HCT116 (cell line): Measurements from ENCODE around the gene PLCD3. TPM values are rescaled to one million over a fixed set of nuclear protein-coding genes. Genes with fewer than 3 reads are reported as not detected.

Experiments used
- ATAC-seq: fragments of 200-7000 bp; cut with Tn5 transposase; 2 replicates; pipeline ENCODE4 v1.9.1; 2020; ENCODE audit warnings: mild to moderate bottlenecking, moderate library complexity
- BruUV-seq: library from RNA; stranded (reverse); fragments of 400-500 nt; replicated peaks from 2 replicates; lab custom pipeline; 2021; lab: Mats Ljungman, UMichigan
- CTCF ChIA-PET: fragments of 300-600 bp; sonication (Branson Sonifier 250); formaldehyde crosslinking; loops from one replicate; lab custom pipeline; 2021; ENCODE audit warnings: antibody characterized with exemption; lab: Charles Lee
- POLR2A ChIA-PET: fragments of 300-600, 350-600 bp; sonication (Branson Sonifier 250); formaldehyde crosslinking; loops from one replicate; lab custom pipeline; 2021; ENCODE audit warnings: antibody characterized with exemption; lab: Charles Lee
- RAD21 ChIA-PET, 2 experiments: fragments of 300-600 bp; sonication (Branson Sonifier 250); formaldehyde crosslinking; loops; one replicate each; lab custom pipeline; 2023; ENCODE audit warnings: low total read pairs in 2 of 2; ENCODE audit not compliant: uncharacterized antibody in 2 of 2, unreplicated experiment in 2 of 2, low non-redundant PET in 1 of 2; lab: Charles Lee
- DNase-seq: peaks from one replicate; pipeline ENCODE4 v3.0.0-alpha.2; 2010; ENCODE audit warnings: low read depth, low spot score
- H2AFZ ChIP-seq: fragments of 200-600 bp; shearing (Covaris generic), sonication (generic); 2 replicates; pipeline ENCODE4 v1.6.1; 2017; ENCODE audit warnings: low read depth, mixed run types, mixed read lengths, antibody characterized with exemption, low read length; ENCODE audit not compliant: poor library complexity, severe bottlenecking
- H3K27ac ChIP-seq: 2 replicates; pipeline ENCODE4 v1.5.1; 2012; ENCODE audit warnings: low read depth, low read length
- H3K27me3 ChIP-seq: fragments of 200-600 bp; sonication (generic); 2 replicates; pipeline ENCODE4 v1.6.1; 2016; ENCODE audit warnings: mixed run types, low read length, mixed read lengths; ENCODE audit not compliant: insufficient read depth
- H3K36me3 ChIP-seq, 2 experiments: fragments of 200-500 bp in 1 of 2; fragments of 200-600 bp in 1 of 2; sonication (Bioruptor generic) in 1 of 2; sonication (generic) in 1 of 2; 2 replicates each; pipeline versions ENCODE4 v1.5.1 to v1.6.1; 2014 to 2016; ENCODE audit warnings: low read length in 2 of 2, inconsistent platforms in 1 of 2, mixed read lengths in 1 of 2, mixed run types in 1 of 2; ENCODE audit not compliant: insufficient read depth in 2 of 2, control insufficient read depth in 1 of 2
- H3K4me1 ChIP-seq, 2 experiments: fragments of 200-600 bp in 1 of 2; sonication (generic) in 1 of 2; 2 replicates each; pipeline versions ENCODE4 v1.5.1 to v1.6.1; 2012 to 2017; ENCODE audit warnings: low read length in 2 of 2, inconsistent platforms in 1 of 2, mild to moderate bottlenecking in 1 of 2, mixed read lengths in 1 of 2, mixed run types in 1 of 2, moderate library complexity in 1 of 2; ENCODE audit not compliant: insufficient read depth in 2 of 2, control insufficient read depth in 1 of 2
- H3K4me2 ChIP-seq: fragments of 200-600 bp; sonication (generic); 2 replicates; pipeline ENCODE4 v1.6.1; 2017; ENCODE audit warnings: mixed run types, low read length, mixed read lengths
- H3K4me3 ChIP-seq, 2 experiments: fragments of 200-600 bp in 1 of 2; sonication (generic) in 1 of 2; replicated peaks in 1 of 2; 2 replicates each; pipeline ENCODE4 v1.5.1; 2011 to 2016; ENCODE audit warnings: low read length in 2 of 2, control low read depth in 1 of 2, low read depth in 1 of 2, mild to moderate bottlenecking in 1 of 2, mixed read lengths in 1 of 2, mixed run types in 1 of 2
- H3K79me2 ChIP-seq: fragments of 200-600 bp; sonication (generic); 2 replicates; pipeline ENCODE4 v1.6.1; 2017; ENCODE audit warnings: mild to moderate bottlenecking, mixed run types, low read length, moderate library complexity, mixed read lengths; ENCODE audit not compliant: insufficient read depth
- H3K9ac ChIP-seq: fragments of 200-600 bp; sonication (generic); 2 replicates; pipeline ENCODE4 v1.6.1; 2016; ENCODE audit warnings: low read length, mixed read lengths
- H3K9me2 ChIP-seq: fragments of 200-600 bp; sonication (generic), shearing (Covaris generic); 2 replicates; pipeline ENCODE4 v1.6.1; 2017; ENCODE audit warnings: mixed run types, mild to moderate bottlenecking, moderate library complexity; ENCODE audit not compliant: insufficient read depth
- H3K9me3 ChIP-seq, 2 experiments: fragments of 200-500 bp in 1 of 2; fragments of 200-600 bp in 1 of 2; sonication (Bioruptor generic) in 1 of 2; sonication (generic) in 1 of 2; 2 replicates each; pipeline ENCODE4 v1.6.1; 2014 to 2017; ENCODE audit warnings: low read length in 2 of 2, mixed read lengths in 2 of 2, inconsistent platforms in 1 of 2, low read depth in 1 of 2, mild to moderate bottlenecking in 1 of 2, mixed run types in 1 of 2, moderate library complexity in 1 of 2; ENCODE audit not compliant: control insufficient read depth in 1 of 2, insufficient read depth in 1 of 2
- H4K20me1 ChIP-seq: fragments of 200-600 bp; sonication (generic), shearing (Covaris generic); 2 replicates; pipeline ENCODE4 v1.6.1; 2017; ENCODE audit warnings: mixed run types, mild to moderate bottlenecking, moderate library complexity; ENCODE audit not compliant: insufficient read depth
- CBX3 ChIP-seq: IDR thresholded peaks from 2 replicates; pipeline ENCODE4 v1.6.1; 2012; ENCODE audit warnings: low read depth
- CEBPB ChIP-seq: IDR thresholded peaks from 2 replicates; pipeline ENCODE4 v1.6.1; 2012; ENCODE audit warnings: low read depth
- ELF1 ChIP-seq: IDR thresholded peaks from 2 replicates; pipeline ENCODE4 v1.6.1; 2012; ENCODE audit warnings: low read depth, borderline replicate concordance
- EZH2 ChIP-seq: fragments of 200-600 bp; sonication (generic); IDR thresholded peaks from 2 replicates; pipeline ENCODE4 v1.6.1; 2017; ENCODE audit warnings: antibody characterized with exemption, mixed run types
- EZH2phosphoT487 ChIP-seq: fragments of 200-600 bp; IDR thresholded peaks from 2 replicates; pipeline ENCODE4 v1.6.1; 2018; ENCODE audit warnings: antibody characterized with exemption, borderline replicate concordance
- FOSL1 ChIP-seq: IDR thresholded peaks from 2 replicates; pipeline ENCODE4 v1.6.1; 2012; ENCODE audit warnings: low read depth
- JUND ChIP-seq: IDR thresholded peaks from 2 replicates; pipeline ENCODE4 v1.6.1; 2012
- POLR2A ChIP-seq: IDR thresholded peaks from 2 replicates; pipeline ENCODE4 v1.7.0; 2011; ENCODE audit warnings: borderline replicate concordance; ENCODE audit not compliant: insufficient read depth, insufficient read length; ENCODE audit errors: extremely low read depth
- RAD21 ChIP-seq: IDR thresholded peaks from 2 replicates; pipeline ENCODE4 v1.6.1; 2012; ENCODE audit warnings: low read depth, mild to moderate bottlenecking
- SIN3A ChIP-seq: IDR thresholded peaks from 2 replicates; pipeline ENCODE4 v1.6.1; 2012; ENCODE audit warnings: low read depth
- SP1 ChIP-seq: IDR thresholded peaks from 2 replicates; pipeline ENCODE4 v1.6.1; 2012; ENCODE audit warnings: low read depth
- TCF7L2 ChIP-seq: IDR thresholded peaks from 2 replicates; pipeline ENCODE4 v1.7.0; 2011; ENCODE audit warnings: borderline replicate concordance, inconsistent platforms; ENCODE audit not compliant: insufficient read depth, insufficient read length; ENCODE audit errors: extremely low read depth
- YY1 ChIP-seq: IDR thresholded peaks from 2 replicates; pipeline ENCODE4 v1.6.1; 2011; ENCODE audit warnings: low read length, low read depth, moderate library complexity, mild to moderate bottlenecking; ENCODE audit not compliant: insufficient replicate concordance; ENCODE audit errors: extremely low read depth
- ZNF274 ChIP-seq: fragments of 200-500 bp; sonication (Bioruptor generic); IDR thresholded peaks from 2 replicates; pipeline ENCODE4 v1.6.1; 2014; ENCODE audit warnings: mild to moderate bottlenecking, low read depth, low read length, inconsistent platforms
- intact Hi-C: fragments of 100-400 bp; cut with micrococcal nuclease; formaldehyde crosslinking; loops from 2 replicates; pipeline ENCODE4 v1.10.0; 2022
- total RNA-seq: library from RNA; stranded (reverse); gene quantifications from one replicate; pipeline ENCODE4 v1.2.1, GENCODE V29; 2021; ENCODE audit not compliant: unreplicated experiment
- TF ChIP-seq, protein P1 (sequence below): IDR thresholded peaks from 2 replicates; pipeline ENCODE4 v1.6.1; 2011; ENCODE audit warnings: mild to moderate bottlenecking, low read length, moderate library complexity; ENCODE audit not compliant: insufficient replicate concordance; ENCODE audit errors: extremely low read depth
- TF ChIP-seq, protein P2 (sequence below), 3 experiments: fragments of 200-600 bp in 1 of 3; sonication (generic) in 1 of 3; IDR thresholded peaks in 2 of 3; conservative IDR thresholded peaks in 1 of 3; 2 replicates each; pipeline ENCODE4 v1.5.1; 2012 to 2017; ENCODE audit warnings: low read depth in 2 of 3, low read length in 2 of 3, antibody characterized with exemption in 1 of 3, borderline replicate concordance in 1 of 3, control low read depth in 1 of 3, mild to moderate bottlenecking in 1 of 3, mixed read lengths in 1 of 3, mixed run types in 1 of 3, moderate library complexity in 1 of 3; ENCODE audit not compliant: insufficient read depth in 1 of 3

The PLCD3 gene
- total RNA-seq, 1 experiment from 2014 or later: 197 TPM

DNA sequence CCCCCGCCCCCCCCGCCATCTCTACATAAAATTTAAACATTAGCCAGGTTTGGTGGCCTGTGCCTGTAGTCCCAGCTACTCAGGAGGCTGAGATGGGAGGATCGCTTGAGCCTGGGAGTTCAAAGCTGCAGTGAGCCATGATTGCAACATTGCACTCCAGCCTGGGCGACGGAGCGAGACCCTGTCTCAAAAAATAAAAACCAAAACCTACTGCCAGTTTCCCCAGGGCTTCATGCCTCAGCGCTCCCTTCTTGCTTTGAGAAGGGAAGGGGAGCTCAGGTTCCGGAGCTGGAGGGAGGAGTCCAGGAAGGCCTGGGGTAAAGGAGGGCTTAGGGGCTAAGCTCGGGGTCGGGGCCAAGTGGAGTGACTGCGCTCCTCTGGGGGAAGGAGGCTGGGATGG is 20.5 kb downstream of the PLCD3 start:
- Histone ChIP-seq H3K36me3 (peaks cover 2 to 13% of the 10 kb centered on the region in 2 experiments; a peak in 3 of 4 replicates), H3K4me2 (no peak overlapping the region), H3K9ac (no peak overlapping the region), H4K20me1 (no peaks in the 10 kb centered on the region), H3K9me2 (no peaks in the 10 kb centered on the region), H3K4me3 (no peak overlapping the region), H3K79me2 (no peaks in the 10 kb centered on the region), H3K4me1 (peaks cover 3 to 10% of the 10 kb centered on the region in 2 experiments; a peak in 2 of 4 replicates), H3K27ac (0 out of 2 replicates have a peak overlapping the region, but pooled peaks have one; percentile 28), H3K27me3 (no peaks in the 10 kb centered on the region), H2AFZ (no peak overlapping the region), H3K9me3 (no peaks in the 10 kb centered on the region)
- POLR2A ChIA-PET: interaction anchor here (0.6 to 1.5 kb wide), 2 partner anchors 16 to 48 kb away, joined by 4 read pairs; no protein-coding TSS in a partner anchor
- TF ChIP-seq YY1 (no peak), ELF1 (no peak)
- TF ChIP-seq, protein P1, sequence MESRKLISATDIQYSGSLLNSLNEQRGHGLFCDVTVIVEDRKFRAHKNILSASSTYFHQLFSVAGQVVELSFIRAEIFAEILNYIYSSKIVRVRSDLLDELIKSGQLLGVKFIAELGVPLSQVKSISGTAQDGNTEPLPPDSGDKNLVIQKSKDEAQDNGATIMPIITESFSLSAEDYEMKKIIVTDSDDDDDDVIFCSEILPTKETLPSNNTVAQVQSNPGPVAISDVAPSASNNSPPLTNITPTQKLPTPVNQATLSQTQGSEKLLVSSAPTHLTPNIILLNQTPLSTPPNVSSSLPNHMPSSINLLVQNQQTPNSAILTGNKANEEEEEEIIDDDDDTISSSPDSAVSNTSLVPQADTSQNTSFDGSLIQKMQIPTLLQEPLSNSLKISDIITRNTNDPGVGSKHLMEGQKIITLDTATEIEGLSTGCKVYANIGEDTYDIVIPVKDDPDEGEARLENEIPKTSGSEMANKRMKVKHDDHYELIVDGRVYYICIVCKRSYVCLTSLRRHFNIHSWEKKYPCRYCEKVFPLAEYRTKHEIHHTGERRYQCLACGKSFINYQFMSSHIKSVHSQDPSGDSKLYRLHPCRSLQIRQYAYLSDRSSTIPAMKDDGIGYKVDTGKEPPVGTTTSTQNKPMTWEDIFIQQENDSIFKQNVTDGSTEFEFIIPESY: no peak
- ATAC-seq (no peak), DNase-seq (no peak)
- BruUV-seq: TSS peak; percentile 38
- RAD21 ChIA-PET: no interaction called here
- intact Hi-C loops: no loop called here
- CTCF ChIA-PET: no interaction called here

DNA sequence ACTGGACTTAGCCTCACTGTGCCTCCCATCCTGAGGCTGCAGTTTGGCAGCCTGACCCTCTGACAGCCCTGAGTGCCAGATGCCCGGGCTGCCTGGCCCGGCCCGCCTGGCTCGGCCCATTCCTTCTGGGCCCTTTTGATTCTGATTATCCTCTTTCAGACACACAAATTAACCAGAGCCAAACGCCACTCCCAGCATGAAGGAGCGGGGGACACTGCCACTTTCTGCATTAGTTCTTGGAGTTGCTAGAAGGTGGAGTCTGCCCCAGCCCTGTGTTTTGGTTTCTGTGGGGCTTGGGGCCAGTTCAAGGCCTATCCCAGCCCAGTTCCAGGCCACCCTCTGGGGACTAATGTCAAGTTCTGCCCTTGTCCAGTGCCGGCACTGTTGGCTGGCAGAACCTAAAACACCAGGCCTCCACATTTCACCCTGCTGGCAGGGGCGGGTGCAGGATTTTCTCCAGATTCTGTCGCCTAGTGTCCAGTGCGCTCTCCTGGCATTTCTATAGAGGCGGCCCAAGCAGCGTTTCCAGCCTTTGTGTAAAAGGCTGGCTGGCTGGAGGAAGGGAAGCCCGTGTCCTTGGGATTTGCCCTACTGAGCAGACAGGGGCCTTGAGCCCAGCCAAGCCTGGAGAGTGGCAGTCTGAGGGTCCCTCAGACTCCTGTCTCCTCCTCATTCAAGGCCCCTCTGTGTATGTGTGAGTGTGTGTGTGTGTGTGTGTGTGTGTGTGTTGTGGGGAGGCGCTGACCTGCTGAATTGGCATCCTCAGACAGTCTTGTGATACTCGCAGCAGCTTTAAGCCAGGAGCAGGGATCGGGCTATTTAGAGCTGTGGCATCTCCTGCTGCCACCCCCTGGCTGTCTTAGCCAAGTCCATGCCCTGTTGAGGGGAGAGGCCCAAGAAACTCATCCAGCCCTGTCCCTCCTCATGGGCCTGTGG is 21.4 kb downstream of the PLCD3 start:
- H3K36me3 ChIP-seq: peaks cover 6 to 21% of the 10 kb centered on the region in 2 experiments; a peak in 3 of 4 replicates
- H3K4me2 ChIP-seq: peak overlapping the region; percentile 14; the same call in 1 of the 2 replicates
- BruUV-seq: no TSS peak
- H3K9me2 ChIP-seq: no peaks in the 10 kb centered on the region
- H3K9ac ChIP-seq: no peak overlapping the region
- DNase-seq: no peak
- H3K27ac ChIP-seq: peak overlapping the region; percentile 28; the same call in 1 of the 2 replicates
- intact Hi-C loops: no loop called here
- H3K4me1 ChIP-seq: peaks cover 3 to 10% of the 10 kb centered on the region in 2 experiments; a peak in 2 of 4 replicates
- POLR2A ChIA-PET: no interaction called here
- ATAC-seq: peak; percentile 42
- RAD21 ChIA-PET: no interaction called here
- H3K27me3 ChIP-seq: no peaks in the 10 kb centered on the region
- H3K4me3 ChIP-seq: no peak overlapping the region
- no peaks in the 10 kb centered on the region for H3K9me3 ChIP-seq
- no peaks in the 10 kb centered on the region for H3K79me2 ChIP-seq
- CTCF ChIA-PET: no interaction called here
- H4K20me1 ChIP-seq: no peaks in the 10 kb centered on the region
- no peak overlapping the region for H2AFZ ChIP-seq
- TF ChIP-seq TCF7L2 (no peak), CBX3 (no peak), RAD21 (no peak), CEBPB (no peak), ZNF274 (no peak), FOSL1 (no peak), EZH2phosphoT487 (no peak), SP1 (no peak), POLR2A (no peak), SIN3A (no peak), EZH2 (no peak), JUND (no peak)
- TF ChIP-seq, protein P2, sequence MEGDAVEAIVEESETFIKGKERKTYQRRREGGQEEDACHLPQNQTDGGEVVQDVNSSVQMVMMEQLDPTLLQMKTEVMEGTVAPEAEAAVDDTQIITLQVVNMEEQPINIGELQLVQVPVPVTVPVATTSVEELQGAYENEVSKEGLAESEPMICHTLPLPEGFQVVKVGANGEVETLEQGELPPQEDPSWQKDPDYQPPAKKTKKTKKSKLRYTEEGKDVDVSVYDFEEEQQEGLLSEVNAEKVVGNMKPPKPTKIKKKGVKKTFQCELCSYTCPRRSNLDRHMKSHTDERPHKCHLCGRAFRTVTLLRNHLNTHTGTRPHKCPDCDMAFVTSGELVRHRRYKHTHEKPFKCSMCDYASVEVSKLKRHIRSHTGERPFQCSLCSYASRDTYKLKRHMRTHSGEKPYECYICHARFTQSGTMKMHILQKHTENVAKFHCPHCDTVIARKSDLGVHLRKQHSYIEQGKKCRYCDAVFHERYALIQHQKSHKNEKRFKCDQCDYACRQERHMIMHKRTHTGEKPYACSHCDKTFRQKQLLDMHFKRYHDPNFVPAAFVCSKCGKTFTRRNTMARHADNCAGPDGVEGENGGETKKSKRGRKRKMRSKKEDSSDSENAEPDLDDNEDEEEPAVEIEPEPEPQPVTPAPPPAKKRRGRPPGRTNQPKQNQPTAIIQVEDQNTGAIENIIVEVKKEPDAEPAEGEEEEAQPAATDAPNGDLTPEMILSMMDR (IDR thresholded peaks at IDR 0.05 in 2 of 3, conservative IDR thresholded peaks at IDR 0.05 in 1 of 3; ENCODE audit: borderline replicate concordance in 1 of 3, insufficient read depth in 1 of 3, low read depth in 2 of 3, low read length in 2 of 3): no peak
